ENCODE results near the gene ETV4. TPM values are rescaled to one million over a fixed set of nuclear protein-coding genes. Genes with fewer than 3 reads are reported as not detected.

The ETV4 gene
- total RNA-seq, 1 experiment from 2014 or later, result 195 TPM

GRCh38 chr17:43568506-43569082 is 22.5 kb upstream of the ETV4 start (continued):
- no peak for TF ChIP-seq E2F5 (CRISPR knock-in tag; IDR thresholded peaks at IDR 0.05)
- TF ChIP-seq SMAD4 (CRISPR knock-in tag; IDR thresholded peaks at IDR 0.05), result no peak
- no peak for TF ChIP-seq ETV6 (CRISPR knock-in tag; IDR thresholded peaks at IDR 0.05)

- Mint-ChIP-seq H3K9me3 (0 out of 2 replicates have a peak, but pooled peaks cover 3% of the 10 kb centered on the region), H3K4me1 (peaks cover 31% of the 10 kb centered on the region), H3K27ac (no peak overlapping the region), H3K4me3 (peak overlapping the region; percentile 53), H3K36me3 (no peaks in the 10 kb centered on the region), H3K27me3 (ENCODE audit: low read depth) (peaks cover 7% of the 10 kb centered on the region)
- ATAC-seq (no peak; the same call in 1 of the 2 replicates), DNase-seq (ENCODE audit: low spot score) (no peak)
- TF ChIP-seq ZNF121 (CRISPR knock-in tag; IDR thresholded peaks at IDR 0.05) (peak; percentile 63; the same call in 1 of the 2 replicates), ZNF512 (CRISPR knock-in tag; IDR thresholded peaks at IDR 0.05; ENCODE audit: borderline replicate concordance) (no peak), ZBTB21 (CRISPR knock-in tag; IDR thresholded peaks at IDR 0.05; ENCODE audit: borderline replicate concordance) (no peak)
- CTCF ChIA-PET, result interaction anchor here (0.7 to 2.9 kb wide), 7 partner anchors 11 to 347 kb away, joined by 4 to 28 read pairs (median 10); partner anchors contain the start of gene DHX8
- POLR2A ChIA-PET, result interaction anchor here (1.4 kb wide), 1 partner anchor 19 kb away, joined by 5 read pairs; no protein-coding TSS in a partner anchor
Measured at GRCh38 chr17:43563600-43564594, 17.8 kb upstream of the ETV4 start.

GRCh38 chr17:43562679-43563599 is 16.8 kb upstream of the ETV4 start:
- Mint-ChIP-seq H3K4me3 (peak overlapping the region; percentile 53), H3K27ac (no peak overlapping the region), H3K9me3 (no peaks in the 10 kb centered on the region), H3K27me3 (ENCODE audit: low read depth) (peaks cover 7% of the 10 kb centered on the region), H3K4me1 (peaks cover 36% of the 10 kb centered on the region), H3K36me3 (no peaks in the 10 kb centered on the region)
- CTCF ChIA-PET, result interaction anchor here (0.7 to 2.9 kb wide), 14 partner anchors 12 to 348 kb away, joined by 3 to 28 read pairs (median 6); partner anchors contain the start of genes DHX8 and ETV4
- peak; percentile 67 for ATAC-seq
- POLR2A ChIA-PET, result interaction anchor here (0.8 to 1.4 kb wide), 6 partner anchors 13 to 32 kb away, joined by 3 to 5 read pairs (median 4); partner anchors contain the start of gene ETV4
- no peak for DNase-seq (ENCODE audit: low spot score)
- TF ChIP-seq KAT7 (CRISPR knock-in tag; IDR thresholded peaks at IDR 0.05; ENCODE audit: borderline replicate concordance) (no peak), FOXJ3 (CRISPR knock-in tag; IDR thresholded peaks at IDR 0.05; ENCODE audit: borderline replicate concordance) (no peak), NR3C1 (CRISPR knock-in tag; conservative IDR thresholded peaks at IDR 0.05; ENCODE audit: low read depth) (no peak), FOXP4 (CRISPR knock-in tag; IDR thresholded peaks at IDR 0.05) (no peak), TEAD4 (CRISPR knock-in tag; IDR thresholded peaks at IDR 0.05) (no peak), ZNF671 (CRISPR knock-in tag; IDR thresholded peaks at IDR 0.05) (no peak), ZNF219 (CRISPR knock-in tag; IDR thresholded peaks at IDR 0.05; ENCODE audit: borderline replicate concordance) (no peak), CTCF (IDR thresholded peaks at IDR 0.05) (no peak), NFYB (CRISPR knock-in tag; conservative IDR thresholded peaks at IDR 0.05; ENCODE audit: low read depth) (no peak), MAX (CRISPR knock-in tag; IDR thresholded peaks at IDR 0.05) (no peak), ELF4 (CRISPR knock-in tag; IDR thresholded peaks at IDR 0.05; ENCODE audit: low read depth) (no peak), MLX (CRISPR knock-in tag; IDR thresholded peaks at IDR 0.05) (no peak), CREM (CRISPR knock-in tag; IDR thresholded peaks at IDR 0.05) (no peak), SMAD4 (CRISPR knock-in tag; IDR thresholded peaks at IDR 0.05) (no peak), RELA (CRISPR knock-in tag; IDR thresholded peaks at IDR 0.05; ENCODE audit: borderline replicate concordance) (no peak), HMGA2 (CRISPR knock-in tag; IDR thresholded peaks at IDR 0.05) (no peak), NR1H2 (CRISPR knock-in tag; IDR thresholded peaks at IDR 0.05) (no peak)
